ENCODE measurements around the gene MSH3.
"Not testable (repeated sequence)": the region's sequence is repeated elsewhere in the genome, so short reads cannot be mapped to it uniquely, and the experiment has no call there.

The MSH3 gene

DNA sequence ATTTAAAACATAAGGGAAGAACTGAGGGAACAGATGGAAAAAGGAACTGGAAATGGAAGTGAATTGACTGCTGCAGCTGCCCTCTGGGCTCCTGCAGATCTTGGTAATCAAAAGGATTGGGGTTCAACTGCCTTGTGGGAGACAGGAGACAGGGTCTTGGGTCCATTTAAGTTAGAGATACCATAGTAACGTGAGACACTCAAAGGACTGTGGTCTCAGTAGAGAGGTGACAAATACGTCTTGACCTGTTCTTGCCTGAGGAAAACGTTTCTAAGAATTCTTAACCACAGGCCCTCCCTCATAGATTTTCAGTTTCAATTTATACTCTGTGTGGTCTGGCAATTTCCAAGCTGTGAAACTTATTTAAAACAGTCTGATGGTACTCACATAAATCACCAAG is 101.2 kb downstream of the MSH3 start:
- peak; percentile 79 for DNase-seq (ENCODE audit: low spot score)

- DNase-seq (ENCODE audit: low spot score): no peak
These were observed 101.8 kb downstream of the MSH3 start for GRCh38 chr5:80756292-80756691.

GRCh38 chr5:80757290-80757689 is 102.8 kb downstream of the MSH3 start:
- DNase-seq (ENCODE audit: low spot score): peak; percentile 13

DNA sequence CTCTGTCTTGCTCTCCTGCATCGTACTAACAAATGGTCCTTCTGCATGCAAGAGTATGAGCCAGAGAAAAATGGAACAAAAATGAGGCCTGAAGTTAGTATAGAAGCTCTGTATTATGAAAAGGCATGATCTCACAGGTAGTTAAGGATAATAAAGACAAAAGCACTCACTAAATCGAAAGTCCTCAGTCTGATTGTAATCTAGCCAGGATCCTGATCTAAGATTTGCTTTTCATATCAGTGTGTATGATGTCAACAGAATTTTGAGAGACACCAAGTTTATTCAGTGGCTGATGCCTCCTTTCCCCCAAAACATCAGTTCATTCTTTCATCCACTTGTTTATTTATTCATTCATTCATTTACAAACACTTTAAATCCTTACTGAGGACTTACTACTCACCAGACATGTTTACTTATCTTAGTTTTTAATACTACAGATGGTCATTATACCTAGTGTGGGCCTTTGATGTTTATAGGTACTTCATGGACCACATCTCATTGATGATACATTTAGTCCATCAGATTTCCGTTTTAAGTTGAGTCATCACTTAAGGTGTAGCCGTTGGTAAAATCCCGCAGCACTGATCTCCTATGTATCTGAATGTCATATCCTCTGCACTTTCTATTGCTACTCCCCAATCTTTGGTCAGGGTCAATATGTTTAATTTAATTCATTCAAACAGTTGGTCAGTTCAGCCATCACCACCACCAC is 105.6 kb downstream of the MSH3 start:
- peak; percentile 16 for DNase-seq (ENCODE audit: low spot score)

GRCh38 chr5:80760680-80761079 is 106.2 kb downstream of the MSH3 start:
- DNase-seq (ENCODE audit: low spot score): no peak

- DNase-seq (ENCODE audit: low spot score): no peak
These were observed 106.7 kb downstream of the MSH3 start for GRCh38 chr5:80761176-80761575.

DNA sequence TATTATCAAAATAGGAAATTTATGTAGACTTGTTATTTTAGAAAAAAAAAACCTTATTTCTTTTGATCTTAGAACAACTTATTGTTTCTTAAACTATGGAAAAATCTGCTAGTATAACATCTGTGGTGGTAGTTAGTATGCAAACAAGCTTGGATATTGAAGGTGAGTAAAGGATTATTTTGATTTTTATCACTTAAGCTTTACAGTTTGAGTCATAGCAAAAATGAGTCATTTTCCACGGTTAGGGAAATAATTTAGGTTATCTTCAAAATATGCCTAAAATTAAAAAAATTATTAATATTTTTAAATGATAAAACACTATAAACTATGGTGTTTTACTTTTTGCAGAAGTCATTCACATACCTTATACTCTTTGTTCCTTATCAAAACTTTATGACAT is 107.5 kb downstream of the MSH3 start:
- no peak for DNase-seq (ENCODE audit: low spot score)

DNA sequence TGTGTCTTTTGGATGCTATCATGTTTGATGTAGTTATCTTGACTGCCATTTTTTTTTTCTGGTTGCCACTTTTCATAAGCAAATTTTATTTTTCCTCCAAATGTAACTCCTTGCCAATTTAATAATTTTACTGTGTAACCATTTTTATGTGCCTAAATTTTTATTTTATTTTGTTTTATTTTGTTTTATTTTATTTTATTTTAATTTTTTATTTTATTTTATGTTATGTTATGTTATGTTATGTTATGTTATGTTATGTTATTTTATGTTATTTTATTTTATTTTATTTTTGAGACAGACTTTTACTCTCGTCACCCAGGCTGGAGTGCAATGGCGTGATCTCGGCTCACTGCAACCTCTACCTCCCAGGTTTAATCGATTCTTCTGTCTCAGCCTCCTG is 108.1 kb downstream of the MSH3 start:
- DNase-seq (ENCODE audit: low spot score): no peak

GRCh38 chr5:80763211-80763610 is 108.8 kb downstream of the MSH3 start:
- no peak for DNase-seq (ENCODE audit: low spot score)

- DNase-seq (ENCODE audit: low spot score): no peak
These were observed 109.6 kb downstream of the MSH3 start for GRCh38 chr5:80763873-80764647.

DNA sequence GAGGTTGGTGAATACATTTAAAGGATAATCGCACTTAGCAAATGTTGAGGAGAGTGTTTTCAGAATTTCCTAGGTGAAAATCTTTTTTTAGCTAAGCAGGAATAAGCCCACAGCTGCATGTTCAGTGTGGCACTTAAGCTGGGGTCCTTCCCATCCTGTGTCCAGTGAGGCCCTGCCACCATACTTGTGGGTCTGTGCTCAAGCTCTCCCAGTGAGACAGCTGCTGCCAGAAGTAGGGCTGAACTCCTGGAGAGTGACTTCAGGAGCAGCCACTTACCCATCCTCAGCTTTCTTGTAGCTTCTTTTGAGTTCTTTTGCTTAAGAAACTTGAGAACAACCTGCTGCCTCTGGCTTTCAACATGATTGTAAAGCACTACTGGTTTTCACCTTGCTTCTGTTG is 110.3 kb downstream of the MSH3 start:
- no peak for DNase-seq (ENCODE audit: low spot score)

- peak; percentile 25 for DNase-seq (ENCODE audit: low spot score)
These were observed 123.2 kb downstream of the MSH3 start for GRCh38 chr5:80777347-80778287.

- no peak for DNase-seq (ENCODE audit: low spot score)
These were observed 125.6 kb downstream of the MSH3 start for GRCh38 chr5:80780024-80780423.

GRCh38 chr5:80780761-80781285 is 126.4 kb downstream of the MSH3 start:
- DNase-seq (ENCODE audit: low spot score): no peak

GRCh38 chr5:80781356-80781755 is 126.9 kb downstream of the MSH3 start:
- DNase-seq (ENCODE audit: low spot score): no peak

- DNase-seq (ENCODE audit: low spot score): no peak
These were observed 128.2 kb downstream of the MSH3 start for GRCh38 chr5:80782626-80783025.

GRCh38 chr5:80783751-80784150 is 129.3 kb downstream of the MSH3 start:
- DNase-seq (ENCODE audit: low spot score): not testable (repeated sequence)

GRCh38 chr5:80784451-80784850 is 130.0 kb downstream of the MSH3 start:
- no peak for DNase-seq (ENCODE audit: low spot score)

GRCh38 chr5:80789319-80790016 is 135.0 kb downstream of the MSH3 start:
- not testable (repeated sequence) for DNase-seq (ENCODE audit: low spot score)

DNA sequence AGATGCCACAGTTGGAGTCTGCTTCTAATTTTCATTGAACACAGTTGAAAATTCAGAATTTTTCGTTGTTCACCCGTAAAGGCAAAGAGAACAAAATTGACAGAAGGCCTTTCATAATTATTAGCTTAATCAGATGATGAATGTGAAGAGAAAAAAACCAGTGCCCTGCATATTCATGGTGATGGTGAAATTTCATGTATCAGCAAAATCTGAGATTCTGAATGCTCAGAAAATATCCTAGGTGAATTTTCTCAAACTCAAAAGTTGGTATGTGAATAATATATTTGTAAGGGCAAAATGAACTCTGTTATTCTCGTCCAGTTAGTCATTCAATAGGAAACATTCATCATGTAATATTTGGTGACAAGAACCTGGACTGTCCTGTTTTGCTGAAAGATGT is 136.2 kb downstream of the MSH3 start:
- no peak for DNase-seq (ENCODE audit: low spot score)

GRCh38 chr5:80793354-80793753 is 138.9 kb downstream of the MSH3 start:
- DNase-seq (ENCODE audit: low spot score): no peak

- no peak for DNase-seq (ENCODE audit: low spot score)
These were observed 142.4 kb downstream of the MSH3 start for GRCh38 chr5:80796846-80797245.
